NCI-H510A treated with DMSO at 0.1 percent for 48 hours (cell line): ENCODE results near the gene TRAPPC13.
"Not testable (repeated sequence)": the region's sequence is repeated elsewhere in the genome, so short reads cannot be mapped to it uniquely, and the experiment has no call there.

ENCODE experiments used
- DNase-seq: peaks from one replicate; lab custom pipeline; 2025; lab: John Stamatoyannopoulos, UW

TRAPPC13 gene, protein sequence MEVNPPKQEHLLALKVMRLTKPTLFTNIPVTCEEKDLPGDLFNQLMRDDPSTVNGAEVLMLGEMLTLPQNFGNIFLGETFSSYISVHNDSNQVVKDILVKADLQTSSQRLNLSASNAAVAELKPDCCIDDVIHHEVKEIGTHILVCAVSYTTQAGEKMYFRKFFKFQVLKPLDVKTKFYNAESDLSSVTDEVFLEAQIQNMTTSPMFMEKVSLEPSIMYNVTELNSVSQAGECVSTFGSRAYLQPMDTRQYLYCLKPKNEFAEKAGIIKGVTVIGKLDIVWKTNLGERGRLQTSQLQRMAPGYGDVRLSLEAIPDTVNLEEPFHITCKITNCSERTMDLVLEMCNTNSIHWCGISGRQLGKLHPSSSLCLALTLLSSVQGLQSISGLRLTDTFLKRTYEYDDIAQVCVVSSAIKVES

DNA sequence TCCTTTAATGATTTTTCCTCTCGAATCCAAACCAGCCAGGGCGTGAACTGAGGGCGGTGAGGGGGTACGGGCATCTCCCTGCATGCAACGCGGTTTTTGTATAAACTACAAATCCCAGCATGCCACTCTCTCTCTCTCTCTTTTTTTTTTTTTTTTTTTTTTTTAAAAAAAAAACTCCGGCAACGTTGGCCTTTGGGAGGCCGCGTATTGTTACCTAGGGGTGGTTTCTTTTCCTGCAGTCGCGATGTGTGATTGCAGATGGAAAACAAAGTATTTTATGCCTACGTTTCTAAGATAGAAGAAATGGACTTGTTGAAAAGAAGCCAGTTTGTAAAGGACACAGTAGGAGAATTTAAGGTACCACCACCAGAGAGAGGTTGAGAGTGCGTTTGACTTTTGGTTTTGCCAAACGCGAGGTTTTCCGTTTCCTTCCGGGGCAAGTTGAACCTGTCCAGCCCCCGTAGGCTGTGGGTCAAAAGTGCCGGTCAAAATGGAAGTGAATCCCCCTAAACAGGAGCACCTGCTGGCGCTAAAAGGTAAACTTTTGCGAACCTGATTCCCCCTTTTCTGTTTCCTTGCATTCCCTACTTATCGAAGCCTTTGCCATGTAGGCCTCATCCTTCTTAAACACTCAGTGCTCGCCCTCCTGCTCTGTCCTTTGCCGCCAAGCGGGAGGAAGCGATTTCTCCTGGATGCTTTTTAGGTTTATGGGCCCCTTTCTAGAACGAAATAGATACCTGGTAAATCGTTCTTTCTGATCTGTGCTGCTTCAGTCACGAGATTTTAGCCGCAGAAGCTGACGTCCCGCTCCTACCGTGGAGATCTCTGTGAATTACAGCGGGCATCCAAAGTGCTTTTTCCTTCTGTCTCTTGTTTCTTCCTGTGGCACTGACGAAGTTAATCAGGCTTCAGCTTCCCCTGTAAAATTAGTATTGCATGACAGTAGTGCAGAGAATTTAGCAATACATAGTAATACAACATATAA lies at the start of gene TRAPPC13, which contains the start of gene SHLD3:
TSS of gene TRAPPC13 (plus strand) at position 457 of the 985 bp plus-strand sequence. CDS start at position 491, 34 bp downstream.
TSS of gene SHLD3 (plus strand) at position 457 of the 985 bp plus-strand sequence. CDS start 4,561 bp downstream, outside the sequence.
- DNase-seq: peak; percentile 81

DNA sequence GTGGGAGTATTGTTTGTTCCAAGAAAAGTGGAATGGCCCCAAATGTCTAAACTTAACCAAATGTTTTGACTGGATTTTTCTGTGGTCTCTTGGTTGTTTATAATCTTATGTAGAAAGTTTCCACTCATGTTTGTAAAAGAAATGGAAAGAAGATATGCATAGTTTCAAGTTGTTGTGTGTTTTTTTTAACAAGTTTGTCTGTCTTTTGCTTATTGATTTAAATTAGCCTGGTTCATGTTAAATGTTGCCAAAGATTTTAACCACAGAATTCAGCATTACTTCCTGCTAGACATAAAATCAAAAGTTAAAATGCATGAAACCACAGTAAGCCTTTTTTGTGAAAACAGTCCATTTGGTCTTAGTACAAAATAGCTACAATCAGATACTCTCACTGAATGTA lies 47.7 kb upstream of the TRAPPC13 start:
- no peak for DNase-seq

DNA sequence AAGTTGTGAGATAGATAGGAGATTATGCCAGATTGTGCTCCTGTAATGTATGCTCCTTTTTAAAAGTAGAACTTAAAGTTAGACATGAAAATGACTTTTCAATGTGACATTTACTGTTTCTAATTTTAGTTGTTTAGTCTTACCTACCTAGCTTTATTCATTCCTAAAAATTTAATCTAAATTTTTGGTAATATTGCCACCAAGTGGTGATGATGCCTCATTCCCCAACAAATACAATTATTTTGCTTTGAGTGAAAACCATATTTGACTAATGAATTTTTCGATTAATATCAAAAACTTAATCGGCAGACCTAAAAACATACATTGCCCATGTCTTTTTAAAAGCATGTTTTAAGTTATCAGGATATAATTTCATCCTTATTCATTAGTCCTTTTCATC lies 36.1 kb upstream of the TRAPPC13 start:
- no peak for DNase-seq

DNA sequence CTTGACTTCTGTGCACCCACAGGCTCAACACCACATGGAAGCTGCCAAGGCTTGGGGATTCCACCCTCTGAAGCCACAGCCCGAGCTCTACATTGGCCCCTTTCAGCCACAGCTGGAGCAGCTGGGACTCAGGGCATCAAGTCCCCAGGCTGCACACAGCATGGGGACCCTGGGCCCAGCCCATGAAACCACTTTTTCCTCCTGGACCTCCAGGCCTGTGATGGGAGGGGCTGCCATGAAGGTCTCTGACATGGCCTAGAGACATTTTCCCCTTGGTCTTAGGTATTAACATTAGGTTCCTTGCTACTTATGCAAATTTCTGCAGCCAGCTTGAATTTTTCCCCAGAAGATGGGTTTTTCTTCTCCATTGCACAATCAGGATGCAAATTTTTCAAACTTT lies 23.1 kb upstream of the TRAPPC13 start:
- DNase-seq: not testable (repeated sequence)

DNA sequence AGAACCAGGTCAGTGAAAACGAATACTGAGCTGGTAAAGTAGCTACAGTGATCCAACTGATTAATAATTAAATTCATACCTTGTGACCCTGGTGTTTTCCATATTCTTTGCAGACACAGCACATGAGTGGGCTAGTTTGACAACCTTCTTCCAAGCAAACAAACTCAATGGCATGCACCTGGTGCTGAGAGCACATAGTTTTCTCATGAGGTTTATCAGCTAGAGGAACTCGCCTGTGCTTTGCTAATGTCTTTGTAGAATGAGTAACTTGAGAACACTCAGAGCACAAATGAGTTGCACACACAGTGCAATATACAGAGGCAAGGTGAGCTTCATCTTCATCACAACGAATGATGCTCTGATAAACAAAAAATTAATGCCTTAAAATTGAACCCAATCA lies 13.3 kb upstream of the TRAPPC13 start:
- peak; percentile 78 for DNase-seq

DNA sequence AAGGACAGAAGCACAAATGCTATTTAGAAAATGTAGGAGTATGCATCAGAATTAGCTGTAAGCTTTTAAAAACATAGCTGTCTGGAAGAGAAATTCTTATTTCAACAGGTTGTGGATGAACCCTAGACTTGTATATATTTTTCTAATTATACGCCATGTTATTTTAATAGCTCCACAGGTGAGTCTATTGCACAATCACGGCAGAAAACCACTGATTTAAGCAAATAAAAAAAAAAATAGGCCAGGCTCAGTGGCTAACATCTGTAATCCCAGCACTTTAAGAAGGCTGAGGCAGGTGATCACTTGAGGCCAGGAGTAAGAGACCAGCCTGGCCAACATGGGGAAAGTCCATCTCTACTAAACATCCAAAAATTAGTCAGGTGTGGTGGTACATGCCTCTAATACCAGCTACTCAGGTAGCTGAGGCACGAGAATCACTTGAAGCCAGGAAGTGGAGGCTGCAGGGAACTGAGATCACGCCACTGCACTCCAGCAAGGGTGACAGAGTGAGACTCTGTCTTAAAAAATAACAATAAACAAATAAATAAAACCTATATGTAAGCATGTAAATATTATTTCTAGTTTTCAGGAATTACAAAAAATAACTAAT lies 12.4 kb upstream of the TRAPPC13 start:
- peak; percentile 2 for DNase-seq

DNA sequence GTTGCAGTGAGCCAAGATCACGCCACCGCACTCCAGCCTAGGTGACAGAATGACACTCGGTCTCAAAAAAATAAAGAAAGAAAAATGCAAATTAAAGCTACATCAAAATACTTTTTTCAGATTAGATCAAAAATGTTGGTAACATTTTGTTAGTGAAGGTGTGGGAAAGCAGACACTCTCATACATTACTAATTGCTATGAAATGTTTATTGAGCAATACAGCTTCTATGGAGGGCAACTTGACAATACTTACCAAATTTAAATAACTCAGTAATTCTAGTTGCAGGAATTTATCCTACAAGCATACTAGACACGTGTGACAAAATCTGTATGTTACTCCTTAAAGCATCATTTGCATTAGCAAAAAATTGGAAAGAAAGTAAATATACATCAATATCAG lies 4.8 kb upstream of the TRAPPC13 start:
- DNase-seq: no peak

DNA sequence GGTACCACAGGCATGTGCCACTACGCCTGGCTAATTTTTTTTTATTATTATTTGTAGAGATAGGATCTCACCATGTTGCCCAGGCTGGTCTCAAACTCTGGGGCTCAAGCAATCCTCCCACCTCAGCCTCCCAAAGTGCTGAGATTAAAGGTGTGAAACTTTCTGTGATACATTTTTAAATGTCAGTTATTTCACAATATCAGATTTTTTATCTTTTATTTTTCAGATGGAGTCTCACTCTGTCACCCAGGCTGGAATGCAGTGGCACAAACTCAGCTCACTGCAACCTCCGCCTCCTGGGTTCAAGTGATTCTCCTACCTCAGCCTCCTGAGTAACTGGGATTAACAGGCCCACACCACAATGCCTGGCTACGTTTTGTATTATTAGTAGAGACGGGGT lies 2.9 kb upstream of the TRAPPC13 start:
- DNase-seq: not testable (repeated sequence)

DNA sequence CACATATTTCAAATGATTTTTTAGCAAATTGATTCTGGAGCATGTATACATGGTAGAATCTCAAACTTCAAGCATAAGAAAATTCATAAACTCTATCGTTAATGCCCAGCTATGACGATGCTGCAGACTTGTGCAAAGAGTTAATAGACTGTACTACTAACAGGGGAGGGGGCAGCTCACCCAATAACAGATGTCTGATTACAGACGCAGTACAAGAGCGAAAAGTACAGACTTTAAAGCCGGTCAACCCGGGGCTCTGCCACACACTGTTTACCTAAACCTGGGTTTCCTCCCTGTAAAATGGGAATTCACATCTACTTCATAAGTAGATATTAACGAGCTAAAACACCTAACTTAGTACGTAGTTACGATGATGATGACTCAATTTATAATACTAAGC lies 1.3 kb upstream of the TRAPPC13 start:
- no peak for DNase-seq

DNA sequence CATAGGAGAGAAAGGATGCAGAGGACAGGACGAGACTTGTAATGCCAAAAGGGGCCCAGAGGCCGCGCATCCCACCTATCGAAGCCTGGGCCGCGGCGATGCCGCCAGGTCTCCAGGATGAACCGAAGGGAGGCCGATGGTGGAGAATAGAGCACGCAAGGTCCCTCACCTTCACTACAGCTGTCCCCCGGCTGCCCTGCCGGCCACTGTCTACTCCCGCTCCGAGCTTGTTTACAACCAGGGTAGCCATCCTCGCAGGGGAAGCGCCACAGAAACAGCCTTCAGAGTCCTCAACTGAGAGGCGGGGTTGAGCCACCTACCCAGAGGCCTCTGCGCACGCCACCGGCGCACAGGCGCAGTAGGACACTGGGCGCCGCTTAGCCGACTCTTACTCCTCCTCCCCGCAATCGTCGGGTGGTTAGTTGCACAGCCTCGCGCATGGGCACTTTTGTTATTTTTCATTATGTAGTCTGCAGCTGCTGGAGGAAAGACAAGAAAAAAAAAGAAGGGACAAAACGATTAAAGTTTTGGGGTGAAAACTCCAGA lies 729 bp upstream of the TRAPPC13 start, which contains the start of gene TRIM23:
TSS of gene TRIM23 (minus strand) at position 309 of the 546 bp plus-strand sequence. CDS start at position 250, 59 bp downstream.
- DNase-seq: peak; percentile 87

DNA sequence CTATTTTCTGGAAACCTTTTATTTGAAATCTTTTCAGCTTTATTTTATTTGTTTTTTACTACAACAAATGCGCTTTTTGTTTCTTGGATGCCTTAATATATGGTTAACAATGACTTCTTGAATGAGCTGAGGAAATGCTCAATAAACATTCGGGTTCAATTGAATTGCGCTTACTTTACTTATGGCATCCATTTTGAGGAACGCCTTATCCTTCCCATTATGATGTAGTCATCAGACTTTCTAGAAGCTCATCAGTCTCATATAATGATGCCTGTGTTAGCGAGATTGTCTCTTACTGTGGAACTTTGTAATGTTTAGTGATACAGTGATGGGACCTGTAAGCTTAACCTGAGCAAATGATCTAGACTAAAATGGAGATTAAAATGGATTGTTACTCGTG lies 916 bp downstream of the TRAPPC13 start:
- DNase-seq: no peak

DNA sequence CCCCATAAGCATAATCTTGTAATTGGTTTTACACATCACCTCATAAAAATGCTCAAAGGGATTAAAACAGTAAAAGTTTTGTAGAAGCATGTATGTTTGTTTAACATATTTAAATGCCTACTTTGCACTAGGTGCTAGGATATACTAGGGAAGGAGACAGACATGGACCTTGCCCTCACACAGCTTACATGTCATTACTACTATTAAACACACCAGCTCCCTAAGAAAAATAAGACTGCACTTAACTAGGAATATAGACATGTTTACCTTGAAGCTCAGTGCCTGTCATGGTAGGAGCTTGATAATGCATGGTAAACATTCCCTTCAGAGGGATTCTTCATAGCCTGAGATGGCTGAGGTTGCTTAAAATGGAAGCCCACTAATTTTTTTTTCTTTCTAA lies 6.2 kb downstream of the TRAPPC13 start:
- no peak for DNase-seq

DNA sequence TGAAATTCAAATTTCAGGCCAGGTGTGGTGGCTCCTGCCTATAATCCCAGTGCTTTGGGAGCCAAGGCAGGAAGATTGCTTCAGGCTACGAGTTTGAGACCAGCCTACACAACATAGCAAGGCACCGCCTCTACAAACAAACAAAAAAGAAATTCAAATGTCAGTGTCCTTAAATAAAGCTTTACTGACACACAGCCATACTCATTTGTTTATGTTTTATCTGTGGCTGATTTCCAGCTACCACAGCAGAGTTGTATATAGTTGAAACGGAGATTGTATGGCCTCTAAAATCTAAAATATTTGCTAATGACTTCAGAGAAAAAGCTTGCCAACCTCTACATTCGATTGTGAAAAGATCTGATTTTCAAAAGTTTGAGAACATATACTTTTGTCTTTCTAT lies 15.4 kb downstream of the TRAPPC13 start:
- DNase-seq: no peak

DNA sequence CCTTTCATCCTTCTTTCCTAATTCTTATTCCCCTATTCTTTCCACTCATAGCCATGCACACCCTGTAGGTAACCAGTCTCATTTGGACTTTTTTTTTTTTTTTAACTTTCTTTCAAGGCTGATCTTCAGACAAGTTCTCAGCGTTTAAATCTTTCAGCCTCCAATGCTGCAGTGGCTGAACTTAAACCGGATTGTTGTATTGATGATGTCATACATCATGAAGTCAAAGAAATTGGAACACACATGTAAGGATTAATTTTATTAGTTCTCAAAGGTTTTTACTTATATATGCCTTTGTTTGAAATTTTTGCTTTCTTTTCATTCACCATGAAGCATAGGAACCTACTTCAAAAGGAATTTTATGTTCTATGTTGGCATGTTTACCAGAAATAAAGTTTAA lies 22.1 kb downstream of the TRAPPC13 start:
- DNase-seq: no peak

DNA sequence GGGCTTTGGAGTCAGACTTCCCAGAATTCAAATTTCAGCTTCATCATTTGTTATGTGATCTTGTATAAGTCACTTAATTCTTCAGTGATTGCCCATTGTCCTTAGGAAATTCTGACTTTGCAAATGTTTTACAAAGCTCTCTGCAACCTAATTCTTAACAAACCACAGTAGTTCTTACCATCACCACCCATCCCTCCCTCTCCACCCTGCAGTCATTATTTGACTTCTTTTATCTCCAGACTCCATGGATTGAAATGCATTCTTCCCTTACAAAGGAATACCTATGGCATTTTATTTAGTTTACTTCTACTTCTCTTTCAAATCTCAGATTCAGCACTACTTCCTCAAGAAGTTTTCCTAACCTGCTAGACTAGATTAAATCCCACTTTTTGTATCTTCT lies 23.1 kb downstream of the TRAPPC13 start:
- DNase-seq: no peak

DNA sequence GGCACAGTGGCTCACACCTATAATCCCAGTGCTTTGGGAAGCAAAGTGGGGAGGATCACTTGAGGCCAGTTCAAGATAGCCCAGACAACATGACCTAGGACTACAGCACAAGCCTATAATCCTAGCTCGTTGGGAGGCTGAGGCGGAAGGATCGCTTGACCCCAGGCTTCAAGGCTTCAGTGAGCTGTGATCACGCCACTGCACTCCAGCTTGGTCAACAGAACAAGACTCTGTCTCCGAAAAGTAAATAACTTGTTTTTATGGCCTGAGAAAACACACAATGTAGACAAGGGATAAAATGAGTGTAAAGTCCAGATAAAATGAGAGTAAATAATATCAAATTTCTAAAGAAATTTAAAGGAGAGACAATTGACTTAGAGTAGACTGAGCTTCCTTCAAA lies 26.3 kb downstream of the TRAPPC13 start:
- no peak for DNase-seq

DNA sequence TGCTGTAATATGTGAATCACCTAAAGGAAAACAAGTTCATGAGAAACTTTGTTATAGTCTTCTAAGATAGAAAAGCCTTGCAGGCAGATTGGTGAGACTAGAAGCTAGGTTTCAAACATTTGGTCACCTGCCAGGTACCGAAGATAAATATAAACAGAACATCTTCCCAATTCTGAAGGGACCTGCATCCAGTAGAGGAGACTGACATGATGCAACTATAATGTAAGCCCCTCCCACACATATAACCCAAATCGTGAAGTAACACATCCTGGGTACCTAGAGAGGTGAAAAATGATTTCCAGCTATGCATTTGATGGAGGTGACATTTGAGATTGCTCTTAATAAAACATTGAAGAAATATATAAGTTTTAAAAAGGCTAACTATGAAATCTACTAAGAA lies 29.9 kb downstream of the TRAPPC13 start:
- no peak for DNase-seq

DNA sequence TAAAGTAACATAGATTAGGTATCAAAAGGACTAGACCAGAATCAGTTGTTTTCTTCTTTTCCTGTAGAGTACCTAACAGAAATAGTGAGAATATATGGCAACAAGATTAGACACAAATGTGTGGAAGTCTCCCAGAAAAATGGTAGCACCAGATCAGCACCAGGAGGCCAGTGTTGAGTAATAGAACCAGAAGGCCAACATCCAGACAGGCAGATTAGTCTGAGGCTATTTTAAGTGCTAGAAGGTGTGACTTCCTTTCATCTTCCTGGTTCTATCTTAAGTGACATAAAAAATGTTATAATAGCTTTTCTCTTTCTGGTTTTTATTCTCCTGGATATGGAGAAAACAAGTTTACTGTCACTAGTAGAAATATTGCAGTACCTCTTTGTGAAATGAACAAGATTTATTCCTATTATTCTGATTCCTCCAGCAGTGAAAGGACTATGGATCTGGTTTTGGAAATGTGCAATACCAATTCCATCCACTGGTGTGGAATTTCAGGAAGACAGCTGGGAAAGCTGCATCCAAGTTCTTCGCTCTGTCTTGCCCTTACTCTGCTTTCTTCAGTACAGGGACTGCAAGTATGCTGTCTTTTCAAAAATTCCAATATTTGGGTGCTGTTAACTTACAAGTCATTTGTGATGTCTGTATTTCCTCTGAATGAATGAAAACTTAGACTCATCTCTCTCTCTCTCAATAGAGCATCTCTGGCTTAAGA lies 39.1 kb downstream of the TRAPPC13 start:
- no peak for DNase-seq

DNA sequence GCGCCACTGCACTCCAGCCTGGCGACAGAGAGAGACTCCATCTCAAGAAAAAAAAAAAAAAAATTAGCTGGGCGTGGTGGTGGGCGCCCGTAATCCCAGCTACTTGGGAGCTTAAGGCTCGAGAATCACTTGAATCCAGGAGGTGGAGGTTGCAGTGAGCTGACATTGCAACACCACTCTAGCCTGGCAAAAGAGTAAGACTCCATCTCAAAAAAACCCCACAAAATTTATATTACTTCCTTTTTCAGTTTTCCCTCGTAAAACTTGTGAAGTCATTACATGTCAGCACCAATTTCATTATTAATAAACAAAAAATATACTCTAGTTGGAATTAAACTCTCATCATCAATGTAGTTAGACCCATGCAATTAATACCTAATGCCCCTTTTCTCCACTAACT lies 43.9 kb downstream of the TRAPPC13 start:
- no peak for DNase-seq

DNA sequence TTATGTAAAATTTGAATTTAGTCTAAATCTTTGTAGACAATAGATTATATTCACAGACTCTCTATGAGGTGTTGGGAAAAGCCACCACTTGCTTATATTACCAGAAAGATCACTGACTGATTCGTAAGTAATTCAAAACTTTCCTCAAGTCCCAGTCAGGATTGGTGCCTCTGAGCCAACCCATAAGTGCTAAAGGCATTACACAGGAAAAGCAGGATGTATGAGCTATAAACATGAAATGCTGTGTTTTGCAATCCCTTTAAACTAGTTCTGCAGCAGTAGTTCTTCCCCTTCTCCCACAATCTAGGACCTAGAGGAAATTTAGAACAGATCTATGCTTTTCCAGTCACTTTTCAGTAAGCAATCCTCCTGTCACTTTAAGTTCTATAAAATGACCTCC lies 48.0 kb downstream of the TRAPPC13 start:
- no peak for DNase-seq

DNA sequence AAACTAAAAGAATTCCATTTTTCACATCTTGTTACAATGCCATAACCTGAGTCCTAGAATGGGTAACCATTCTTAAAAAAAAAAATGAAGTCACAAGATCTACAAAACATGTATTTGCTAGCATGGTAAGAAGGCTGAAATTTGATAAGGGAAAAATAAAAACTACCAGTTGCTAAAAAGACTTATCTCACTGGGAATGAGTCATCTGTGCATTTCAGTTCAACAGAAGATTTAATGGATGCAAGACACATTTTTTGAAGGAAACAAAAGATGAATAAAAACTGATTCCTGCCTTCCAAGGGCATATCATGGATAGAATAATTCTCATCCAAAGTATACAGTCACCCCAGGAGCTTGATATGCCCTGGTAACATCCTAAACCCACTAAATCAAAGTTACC lies 49.9 kb downstream of the TRAPPC13 start:
- DNase-seq: no peak
